ENCODE data around the gene SORCS2.

DNA sequence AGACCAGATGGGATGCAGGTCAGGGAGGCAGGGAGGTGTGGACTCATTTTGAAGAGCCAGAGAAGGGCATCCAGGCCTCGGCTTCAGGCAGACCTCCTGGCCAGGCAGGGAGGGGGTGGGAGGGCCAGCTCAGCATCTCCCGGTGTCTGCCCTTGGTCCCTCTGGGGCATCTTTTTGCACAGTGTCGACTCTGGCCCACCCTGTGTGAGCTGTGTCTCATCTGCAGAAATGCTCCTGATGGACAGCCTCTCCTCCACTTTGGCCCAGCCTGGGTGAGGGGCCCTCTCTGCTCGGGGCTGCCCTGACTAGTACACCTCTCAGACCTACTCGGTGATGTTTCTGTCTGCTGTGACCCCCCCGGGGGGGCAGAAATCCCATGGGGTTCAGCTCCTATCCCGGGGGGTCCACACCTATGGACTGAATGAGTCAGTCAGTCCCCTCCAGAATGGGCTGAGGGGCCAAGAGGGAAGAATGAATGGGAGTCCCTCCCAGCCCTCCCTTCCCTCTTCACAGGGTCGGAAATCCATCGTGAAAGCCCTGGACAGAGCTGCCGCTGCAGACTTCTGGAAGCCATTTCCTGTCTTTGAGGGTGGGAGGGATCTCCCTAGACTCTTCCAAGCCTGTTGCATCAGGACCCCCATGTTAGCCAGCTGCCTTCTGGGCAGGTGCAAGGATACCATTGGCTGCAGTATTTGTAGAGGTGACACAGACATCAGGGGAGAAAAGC lies 439.1 kb downstream of the SORCS2 start:
- TF ChIP-seq, protein P1, sequence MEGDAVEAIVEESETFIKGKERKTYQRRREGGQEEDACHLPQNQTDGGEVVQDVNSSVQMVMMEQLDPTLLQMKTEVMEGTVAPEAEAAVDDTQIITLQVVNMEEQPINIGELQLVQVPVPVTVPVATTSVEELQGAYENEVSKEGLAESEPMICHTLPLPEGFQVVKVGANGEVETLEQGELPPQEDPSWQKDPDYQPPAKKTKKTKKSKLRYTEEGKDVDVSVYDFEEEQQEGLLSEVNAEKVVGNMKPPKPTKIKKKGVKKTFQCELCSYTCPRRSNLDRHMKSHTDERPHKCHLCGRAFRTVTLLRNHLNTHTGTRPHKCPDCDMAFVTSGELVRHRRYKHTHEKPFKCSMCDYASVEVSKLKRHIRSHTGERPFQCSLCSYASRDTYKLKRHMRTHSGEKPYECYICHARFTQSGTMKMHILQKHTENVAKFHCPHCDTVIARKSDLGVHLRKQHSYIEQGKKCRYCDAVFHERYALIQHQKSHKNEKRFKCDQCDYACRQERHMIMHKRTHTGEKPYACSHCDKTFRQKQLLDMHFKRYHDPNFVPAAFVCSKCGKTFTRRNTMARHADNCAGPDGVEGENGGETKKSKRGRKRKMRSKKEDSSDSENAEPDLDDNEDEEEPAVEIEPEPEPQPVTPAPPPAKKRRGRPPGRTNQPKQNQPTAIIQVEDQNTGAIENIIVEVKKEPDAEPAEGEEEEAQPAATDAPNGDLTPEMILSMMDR (IDR thresholded peaks at IDR 0.05), result no peak
- TF ChIP-seq POLR2A (IDR thresholded peaks at IDR 0.05), result no peak

Data from Peyer's patch (tissue), 4 donors.